HEK293T (cell line): ENCODE measurements around the gene AHNAK2.

Experiments used
- FOXA1 ChIP-seq: fragments of 450-650 bp; IDR thresholded peaks from 2 replicates; pipeline ENCODE4 v1.6.1; 2016; ENCODE audit warnings: mild to moderate bottlenecking
- TARDBP ChIP-seq: fragments of 450-650 bp; IDR thresholded peaks from 2 replicates; pipeline ENCODE4 v1.6.1; 2016

DNA sequence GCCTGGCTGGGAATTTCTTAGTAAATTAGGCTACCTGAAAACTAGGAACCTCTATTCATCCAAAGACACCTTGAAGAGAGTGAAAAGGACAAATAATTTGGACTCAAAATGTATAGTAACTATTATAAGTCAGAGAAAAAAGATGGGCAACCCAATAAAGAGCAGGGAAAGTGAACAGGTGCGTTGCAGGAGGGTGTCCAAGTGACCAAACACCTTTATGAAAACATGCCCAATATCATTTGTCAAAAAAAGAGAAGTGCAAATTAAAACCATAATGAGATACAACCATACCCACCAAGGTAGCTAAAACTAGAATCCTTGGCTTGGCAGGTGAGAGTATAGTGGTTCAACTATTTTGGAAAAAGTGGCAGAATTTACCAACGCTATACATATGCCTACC lies 78.4 kb downstream of the AHNAK2 start:
- TF ChIP-seq FOXA1 (no peak), TARDBP (no peak)
